H1 (cell line): ENCODE data around the gene SPATA19. TPM values are rescaled to one million over a fixed set of nuclear protein-coding genes. Genes with fewer than 3 reads are reported as not detected.

Experiments
- CTCF ChIA-PET: fragments of 300-600 bp; sonication (Branson Sonifier 250); formaldehyde crosslinking; loops from one replicate; lab custom pipeline; 2021; ENCODE audit not compliant: partially characterized antibody; lab: Charles Lee
- POLR2A ChIA-PET: fragments of 300-600 bp; sonication (Branson Sonifier 250); formaldehyde crosslinking; loops from one replicate; lab custom pipeline; 2021; ENCODE audit warnings: inconsistent platforms; ENCODE audit not compliant: partially characterized antibody; lab: Charles Lee
- DNase-seq, 2 experiments: peaks; one replicate each; pipeline versions ENCODE4 v3.0.0 to v3.0.0-alpha.2; 2010 to 2022; ENCODE audit warnings: low spot score in 2 of 2, low read depth in 1 of 2, mixed read lengths in 1 of 2
- FAIRE-seq: peaks from 2 replicates; lab custom pipeline; 2011; peaks lifted over from hg19 to GRCh38; lab: Jason Lieb, UNC
- H2AFZ ChIP-seq: 2 replicates; pipeline ENCODE4 v1.8.1; 2012; ENCODE audit warnings: low read length, inconsistent platforms
- H2AK5ac ChIP-seq: 2 replicates; pipeline ENCODE4 v1.6.1; 2013; ENCODE audit warnings: low read depth, low read length
- H2BK120ac ChIP-seq: replicated peaks from 2 replicates; pipeline ENCODE3; 2013; ENCODE audit warnings: low read depth, low read length, inconsistent platforms
- H2BK12ac ChIP-seq: 2 replicates; pipeline ENCODE4 v1.6.1; 2013; ENCODE audit warnings: low read depth, low read length
- H2BK15ac ChIP-seq: 2 replicates; pipeline ENCODE4 v1.6.1; 2013; ENCODE audit warnings: low read length
- H2BK20ac ChIP-seq: 2 replicates; pipeline ENCODE4 v1.6.1; 2013; ENCODE audit warnings: low read length
- H2BK5ac ChIP-seq: 2 replicates; pipeline ENCODE4 v1.6.1; 2013; ENCODE audit warnings: low read depth, low read length
- H3K14ac ChIP-seq: 2 replicates; pipeline ENCODE4 v1.6.1; 2013; ENCODE audit warnings: inconsistent platforms; ENCODE audit not compliant: insufficient read length
- H3K18ac ChIP-seq: 2 replicates; pipeline ENCODE4 v1.6.1; 2013; ENCODE audit warnings: low read length; ENCODE audit errors: extremely low read depth
- H3K23ac ChIP-seq: 2 replicates; pipeline ENCODE4 v1.6.1; 2013; ENCODE audit warnings: inconsistent platforms; ENCODE audit not compliant: insufficient read length
- H3K23me2 ChIP-seq: 2 replicates; pipeline ENCODE4 v1.6.1; 2013; ENCODE audit warnings: low read depth, low read length
- H3K27ac ChIP-seq: 2 replicates; pipeline ENCODE4 v1.6.1; 2011; ENCODE audit warnings: low read depth, low read length, inconsistent platforms
- H3K27me3 ChIP-seq, 4 experiments: replicated peaks in 1 of 4; 1 replicate in 1 of 4; 2 replicates in 3 of 4; pipeline versions ENCODE4 v1.6.1 to v1.8.1; 2011 to 2013; ENCODE audit warnings: low read length in 3 of 4, mild to moderate bottlenecking in 3 of 4, inconsistent platforms in 2 of 4, mixed read lengths in 2 of 4, moderate library complexity in 1 of 4; ENCODE audit not compliant: control insufficient read depth in 3 of 4, insufficient read depth in 3 of 4; ENCODE audit errors: extremely low read depth in 1 of 4
- H3K36me3 ChIP-seq, 4 experiments: 2 replicates each; pipeline versions ENCODE4 v1.6.1 to v1.8.1; 2011 to 2013; ENCODE audit warnings: mild to moderate bottlenecking in 4 of 4, low read length in 3 of 4, moderate library complexity in 2 of 4, control low read depth in 1 of 4, inconsistent platforms in 1 of 4; ENCODE audit not compliant: insufficient read depth in 4 of 4, control insufficient read depth in 2 of 4
- H3K4ac ChIP-seq: replicated peaks from 2 replicates; pipeline ENCODE3; 2013; ENCODE audit warnings: low read length, low read depth, mixed read lengths, inconsistent platforms; ENCODE audit not compliant: insufficient read length
- H3K4me1 ChIP-seq, 4 experiments: replicated peaks in 1 of 4; 1 replicate in 1 of 4; 2 replicates in 3 of 4; pipeline versions ENCODE4 v1.6.1 to v1.8.1; 2011 to 2013; ENCODE audit warnings: low read length in 3 of 4, inconsistent platforms in 2 of 4, mixed read lengths in 1 of 4; ENCODE audit not compliant: insufficient read depth in 4 of 4, control insufficient read depth in 3 of 4
- H3K4me2 ChIP-seq, 2 experiments: 2 replicates each; pipeline versions ENCODE4 v1.6.1 to v1.8.1; 2011 to 2013; ENCODE audit warnings: low read depth in 2 of 2, low read length in 2 of 2, control low read depth in 1 of 2, inconsistent platforms in 1 of 2, mild to moderate bottlenecking in 1 of 2; ENCODE audit not compliant: insufficient read depth in 1 of 2
- H3K4me3 ChIP-seq, 4 experiments: fragments of 200-600, 300-600 bp in 1 of 4; sonication (generic), shearing (Covaris generic), sonication (Bioruptor Twin) in 1 of 4; 2 replicates each; pipeline versions ENCODE4 v1.5.1 to v1.8.1; 2011 to 2016; ENCODE audit warnings: low read length in 4 of 4, low read depth in 3 of 4, control low read depth in 2 of 4, inconsistent platforms in 2 of 4, mild to moderate bottlenecking in 2 of 4, mixed read lengths in 1 of 4, moderate library complexity in 1 of 4; ENCODE audit not compliant: insufficient read depth in 2 of 4; ENCODE audit errors: extremely low read depth in 1 of 4
- H3K56ac ChIP-seq: replicated peaks from 2 replicates; pipeline ENCODE3; 2013; ENCODE audit warnings: low read depth, mild to moderate bottlenecking, mixed read lengths, low read length, inconsistent platforms; ENCODE audit not compliant: insufficient read length
- H3K79me1 ChIP-seq: 2 replicates; pipeline ENCODE4 v1.6.1; 2013; ENCODE audit warnings: low read depth, low read length, control low read depth
- H3K79me2 ChIP-seq, 2 experiments: 2 replicates each; pipeline versions ENCODE4 v1.6.1 to v1.8.1; 2012 to 2013; ENCODE audit warnings: low read length in 2 of 2, mild to moderate bottlenecking in 2 of 2, inconsistent platforms in 1 of 2; ENCODE audit not compliant: insufficient read depth in 2 of 2, control insufficient read depth in 1 of 2
- H3K9ac ChIP-seq, 4 experiments: replicated peaks in 1 of 4; 1 replicate in 1 of 4; 2 replicates in 3 of 4; pipeline versions ENCODE4 v1.6.1 to v1.8.1; 2011 to 2013; ENCODE audit warnings: low read depth in 3 of 4, low read length in 3 of 4, control low read depth in 2 of 4, mild to moderate bottlenecking in 2 of 4, moderate library complexity in 2 of 4, inconsistent platforms in 1 of 4; ENCODE audit errors: extremely low read depth in 1 of 4
- H3K9me3 ChIP-seq, 2 experiments: 2 replicates each; pipeline versions ENCODE4 v1.6.1 to v1.8.1; 2012 to 2013; ENCODE audit warnings: mild to moderate bottlenecking in 2 of 2, moderate library complexity in 2 of 2, control low read depth in 1 of 2, inconsistent platforms in 1 of 2, low read depth in 1 of 2, low read length in 1 of 2, mixed read lengths in 1 of 2; ENCODE audit not compliant: insufficient read depth in 2 of 2
- H4K20me1 ChIP-seq, 2 experiments: replicated peaks in 1 of 2; 2 replicates each; pipeline versions ENCODE3 to v1.8.1; 2011 to 2013; ENCODE audit warnings: inconsistent platforms in 2 of 2, low read length in 2 of 2, mild to moderate bottlenecking in 1 of 2; ENCODE audit not compliant: insufficient read depth in 2 of 2, control insufficient read depth in 1 of 2
- H4K5ac ChIP-seq: 2 replicates; pipeline ENCODE4 v1.6.1; 2013; ENCODE audit warnings: low read length, low read depth, mixed read lengths, inconsistent platforms; ENCODE audit not compliant: insufficient read length
- H4K8ac ChIP-seq: 2 replicates; pipeline ENCODE4 v1.8.0; 2013; ENCODE audit warnings: mild to moderate bottlenecking, moderate library complexity, low read length, inconsistent platforms; ENCODE audit not compliant: insufficient read depth; ENCODE audit errors: extremely low read depth
- H4K91ac ChIP-seq: replicated peaks from 2 replicates; pipeline ENCODE3; 2013; ENCODE audit warnings: low read length, mixed read lengths, inconsistent platforms; ENCODE audit not compliant: insufficient read length
- ASH2L ChIP-seq: fragments of 200-600, 300-600 bp; sonication (generic); IDR thresholded peaks from one replicate; pipeline ENCODE4 v1.7.1; 2017; ENCODE audit warnings: low read length
- BCL11A ChIP-seq, 2 experiments: IDR thresholded peaks; one replicate each; pipeline ENCODE4 v1.6.1; 2011; ENCODE audit warnings: low read depth in 2 of 2, low read length in 2 of 2, mild to moderate bottlenecking in 2 of 2
- FOSL1 ChIP-seq: IDR thresholded peaks from 2 replicates; pipeline ENCODE4 v1.6.1; 2011; ENCODE audit warnings: mild to moderate bottlenecking, low read depth, low read length, moderate library complexity; ENCODE audit not compliant: insufficient read depth
- HDAC2 ChIP-seq, 2 experiments: fragments of 300-600 bp in 1 of 2; sonication (generic) in 1 of 2; IDR thresholded peaks; 2 replicates each; pipeline ENCODE4 v1.6.1; 2011 to 2012; ENCODE audit warnings: low read depth in 2 of 2, low read length in 2 of 2, mild to moderate bottlenecking in 2 of 2, moderate library complexity in 2 of 2, borderline replicate concordance in 1 of 2, inconsistent platforms in 1 of 2
- HDAC6 ChIP-seq: IDR thresholded peaks from one replicate; pipeline ENCODE4 v1.7.1; 2012; ENCODE audit warnings: low read depth, mild to moderate bottlenecking, inconsistent platforms, low read length, moderate library complexity
- POLR2AphosphoS5 ChIP-seq: IDR thresholded peaks from 2 replicates; pipeline ENCODE4 v1.6.1; 2011; ENCODE audit warnings: low read depth, low read length
- RAD21 ChIP-seq, 2 experiments: IDR thresholded peaks in 1 of 2; conservative IDR thresholded peaks in 1 of 2; 2 replicates each; pipeline ENCODE4 v1.6.1; 2011; ENCODE audit warnings: low read depth in 2 of 2, low read length in 2 of 2, improper control_type of control experiment in 1 of 2, inconsistent platforms in 1 of 2, mild to moderate bottlenecking in 1 of 2, moderate library complexity in 1 of 2
- RFX5 ChIP-seq: IDR thresholded peaks from 2 replicates; pipeline ENCODE4 v1.6.1; 2011; ENCODE audit warnings: low read depth, low read length, improper control_type of control experiment, borderline replicate concordance
- TEAD4 ChIP-seq: IDR thresholded peaks from 2 replicates; pipeline ENCODE4 v1.6.1; 2012; ENCODE audit warnings: low read depth, low read length, inconsistent platforms, mixed read lengths
- WGBS, 2 experiments: shearing (Covaris generic) in 1 of 2; methylation state at CpG; one replicate each; pipeline versions ENCODE4 v1.1.6 to v1.1.7; 2013 to 2015; ENCODE audit warnings: low lambda C conversion rate in 2 of 2, mixed read lengths in 2 of 2, inconsistent platforms in 1 of 2, low coverage in 1 of 2, missing lambda C conversion rate in 1 of 2; ENCODE audit not compliant: insufficient replicate concordance in 2 of 2, insufficient coverage in 1 of 2, insufficient read length in 1 of 2; ENCODE audit errors: extremely low coverage in 1 of 2, missing lambda C conversion rate in 1 of 2; 5-methylcytosine and 5-hydroxymethylcytosine counted together
- polyA plus RNA-seq, 7 experiments: library from polyadenylated mRNA; depleted of rRNA in 3 of 7; stranded (reverse) in 5 of 7; unstranded in 2 of 7; fragments of >200 nt in 5 of 7; fragments of 200-250 nt in 2 of 7; gene quantifications; 1 replicate in 5 of 7; 2 replicates in 1 of 7; 4 replicates in 1 of 7; pipeline versions ENCODE4 v1.2.1 to v1.2.3, GENCODE V29; 2011 to 2013; ENCODE audit warnings: missing spikeins in 2 of 7, mixed read lengths in 2 of 7
- total RNA-seq: library from RNA; stranded (reverse); fragmentation: NEBNext Ultra II Directional; extraction: Animal tissue kit (Norgen Biotek cat#: 25700); gene quantifications from 2 replicates; pipeline ENCODE4 v1.2.1, GENCODE V29; 2021
- TF ChIP-seq, protein P1 (sequence below): IDR thresholded peaks from 2 replicates; pipeline ENCODE4 v1.6.1; 2011; ENCODE audit warnings: low read depth, mild to moderate bottlenecking, low read length; ENCODE audit not compliant: insufficient read depth
- TF ChIP-seq, protein P2 (sequence below), 3 experiments: IDR thresholded peaks; 1 replicate in 2 of 3; 2 replicates in 1 of 3; pipeline versions ENCODE4 v1.5.1 to v1.6.1; 2011; ENCODE audit warnings: low read length in 3 of 3, mild to moderate bottlenecking in 3 of 3, inconsistent platforms in 2 of 3, low read depth in 1 of 3, moderate library complexity in 1 of 3; ENCODE audit not compliant: insufficient read depth in 1 of 3; ENCODE audit errors: control extremely low read depth in 1 of 3

Gene SPATA19
- total and polyA plus RNA-seq, 2 of the 8 experiments (the other 6 are each of a cell fraction or from before 2014, with no cell fraction given), result not detected

DNA sequence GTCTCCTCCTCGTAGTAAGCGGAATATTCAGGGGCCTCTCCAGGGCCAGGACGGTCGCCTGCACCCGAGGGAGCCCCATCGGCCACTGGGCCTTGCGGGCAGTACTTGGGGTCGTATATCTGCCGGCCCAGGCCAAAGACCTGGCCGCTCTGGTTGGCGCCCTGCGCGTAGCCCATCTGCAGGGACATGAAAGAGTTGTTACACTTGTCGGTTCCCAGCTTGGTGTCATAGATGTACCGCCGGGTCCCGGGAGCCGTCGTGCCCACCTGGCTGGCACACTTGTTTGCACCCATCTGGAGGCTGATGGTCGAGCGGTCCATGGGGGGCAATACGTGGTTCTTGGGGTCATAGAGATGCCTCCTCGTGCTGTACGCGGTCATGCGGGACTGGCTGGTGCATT is 19.4 kb upstream of the SPATA19 start:
- CTCF ChIA-PET, result no interaction called here
- no peak overlapping the region for H2AK5ac ChIP-seq
- no peak overlapping the region for H2AFZ ChIP-seq
- no peaks in the 10 kb centered on the region for H3K27me3 ChIP-seq
- no peak overlapping the region for H3K56ac ChIP-seq
- no peak overlapping the region for H3K4me3 ChIP-seq
- DNase-seq (no peak), FAIRE-seq (no peak)
- no peak overlapping the region for H4K91ac ChIP-seq
- no peak overlapping the region for H4K8ac ChIP-seq
- no peaks in the 10 kb centered on the region for H3K23me2 ChIP-seq
- H3K14ac ChIP-seq, result no peak overlapping the region
- no peaks in the 10 kb centered on the region for H3K4me1 ChIP-seq
- no peak overlapping the region for H2BK12ac ChIP-seq
- H2BK120ac ChIP-seq, result no peak overlapping the region
- H3K27ac ChIP-seq, result no peak overlapping the region
- H3K4ac ChIP-seq, result no peak overlapping the region
- no peak overlapping the region for H3K18ac ChIP-seq
- H3K79me1 ChIP-seq, result no peaks in the 10 kb centered on the region
- POLR2A ChIA-PET, result no interaction called here
- H3K23ac ChIP-seq, result no peak overlapping the region
- H3K9ac ChIP-seq, result no peak overlapping the region
- H3K36me3 ChIP-seq, result no peaks in the 10 kb centered on the region
- H3K9me3 ChIP-seq, result no peaks in the 10 kb centered on the region
- WGBS, 2 experiments, result 95% methylated on average over 25 of the region's 26 CpGs; no CpG with 5 or more reads in 1 of the 2 experiments
- H4K5ac ChIP-seq, result no peak overlapping the region
- no peak overlapping the region for H3K4me2 ChIP-seq
- H2BK15ac ChIP-seq, result no peak overlapping the region
- no peaks in the 10 kb centered on the region for H4K20me1 ChIP-seq
- H2BK5ac ChIP-seq, result no peak overlapping the region
- no peak overlapping the region for H2BK20ac ChIP-seq
- H3K79me2 ChIP-seq, result no peaks in the 10 kb centered on the region
- no peak for TF ChIP-seq TEAD4
- no peak for TF ChIP-seq RAD21 (IDR thresholded peaks at IDR 0.05 in 1 of 2, conservative IDR thresholded peaks at IDR 0.05 in 1 of 2; ENCODE audit: low read depth in 2 of 2, low read length in 2 of 2)
- TF ChIP-seq POLR2AphosphoS5, result no peak
- no peak for TF ChIP-seq BCL11A (IDR thresholded peaks at IDR 0.05; ENCODE audit: low read depth in 2 of 2, low read length in 2 of 2)
- TF ChIP-seq, protein P1, sequence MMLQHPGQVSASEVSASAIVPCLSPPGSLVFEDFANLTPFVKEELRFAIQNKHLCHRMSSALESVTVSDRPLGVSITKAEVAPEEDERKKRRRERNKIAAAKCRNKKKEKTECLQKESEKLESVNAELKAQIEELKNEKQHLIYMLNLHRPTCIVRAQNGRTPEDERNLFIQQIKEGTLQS, result no peak
- no peak for TF ChIP-seq HDAC2 (IDR thresholded peaks at IDR 0.05; ENCODE audit: borderline replicate concordance in 1 of 2, low read depth in 2 of 2, low read length in 2 of 2)
- TF ChIP-seq, protein P2, sequence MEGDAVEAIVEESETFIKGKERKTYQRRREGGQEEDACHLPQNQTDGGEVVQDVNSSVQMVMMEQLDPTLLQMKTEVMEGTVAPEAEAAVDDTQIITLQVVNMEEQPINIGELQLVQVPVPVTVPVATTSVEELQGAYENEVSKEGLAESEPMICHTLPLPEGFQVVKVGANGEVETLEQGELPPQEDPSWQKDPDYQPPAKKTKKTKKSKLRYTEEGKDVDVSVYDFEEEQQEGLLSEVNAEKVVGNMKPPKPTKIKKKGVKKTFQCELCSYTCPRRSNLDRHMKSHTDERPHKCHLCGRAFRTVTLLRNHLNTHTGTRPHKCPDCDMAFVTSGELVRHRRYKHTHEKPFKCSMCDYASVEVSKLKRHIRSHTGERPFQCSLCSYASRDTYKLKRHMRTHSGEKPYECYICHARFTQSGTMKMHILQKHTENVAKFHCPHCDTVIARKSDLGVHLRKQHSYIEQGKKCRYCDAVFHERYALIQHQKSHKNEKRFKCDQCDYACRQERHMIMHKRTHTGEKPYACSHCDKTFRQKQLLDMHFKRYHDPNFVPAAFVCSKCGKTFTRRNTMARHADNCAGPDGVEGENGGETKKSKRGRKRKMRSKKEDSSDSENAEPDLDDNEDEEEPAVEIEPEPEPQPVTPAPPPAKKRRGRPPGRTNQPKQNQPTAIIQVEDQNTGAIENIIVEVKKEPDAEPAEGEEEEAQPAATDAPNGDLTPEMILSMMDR (IDR thresholded peaks at IDR 0.05; ENCODE audit: control extremely low read depth in 1 of 3, insufficient read depth in 1 of 3, low read depth in 1 of 3, low read length in 3 of 3), result no peak
- no peak for TF ChIP-seq HDAC6
- TF ChIP-seq ASH2L, result no peak
- TF ChIP-seq RFX5, result no peak
- TF ChIP-seq FOSL1, result no peak
